OCI-LY3 (cell line): ENCODE data around the gene RAPGEF1.

Source experiments
- CTCF ChIP-seq: fragments of 200-600, 300-600 bp; sonication (generic); IDR thresholded peaks from 2 replicates; pipeline ENCODE4 v1.5.1; 2014; ENCODE audit warnings: antibody characterized with exemption, low read length, low read depth
- EZH2phosphoT487 ChIP-seq: fragments of 200-600 bp; shearing (Covaris generic); IDR thresholded peaks from 2 replicates; pipeline ENCODE4 v1.6.1; 2018; ENCODE audit warnings: antibody characterized with exemption, mixed run types, low read depth

GRCh38 chr9:131611586-131612315 is 128.1 kb downstream of the RAPGEF1 start:
- no peak for TF ChIP-seq EZH2phosphoT487
- no peak for TF ChIP-seq CTCF
